Hematopoietic multipotent progenitor cell treated with erythropoietin and hydrocortisone succinate and interleukin-3 and kit ligand, for 17 days (in vitro differentiated cells): ENCODE results near the gene PRKCA.
"Not testable (repeated sequence)": the region's sequence is repeated elsewhere in the genome, so short reads cannot be mapped to it uniquely, and the experiment has no call there.

Experiments used
- DNase-seq: peaks from one replicate; pipeline ENCODE4 v3.0.0-alpha.2; 2015; ENCODE audit warnings: low spot score

PRKCA gene

GRCh38 chr17:66684731-66685130 lies 382.3 kb downstream of the PRKCA start:
- no peak for DNase-seq

- no peak for DNase-seq
These were observed 384.2 kb downstream of the PRKCA start for GRCh38 chr17:66686601-66687000.

GRCh38 chr17:66687570-66688284 lies 385.3 kb downstream of the PRKCA start:
- DNase-seq = no peak

- DNase-seq = no peak
These were observed 386.8 kb downstream of the PRKCA start for GRCh38 chr17:66689221-66689620.

GRCh38 chr17:66690166-66690565 lies 387.8 kb downstream of the PRKCA start:
- DNase-seq = no peak

- no peak for DNase-seq
These were observed 389.4 kb downstream of the PRKCA start for GRCh38 chr17:66691644-66692420.

- DNase-seq = no peak
These were observed 389.9 kb downstream of the PRKCA start for GRCh38 chr17:66692421-66692690.

- DNase-seq = no peak
These were observed 392.7 kb downstream of the PRKCA start for GRCh38 chr17:66695098-66695497.

- DNase-seq = no peak
These were observed 395.9 kb downstream of the PRKCA start for GRCh38 chr17:66698270-66698669.

- no peak for DNase-seq
These were observed 399.0 kb downstream of the PRKCA start for GRCh38 chr17:66701462-66701861.

GRCh38 chr17:66702106-66702936 lies 399.9 kb downstream of the PRKCA start:
- DNase-seq = no peak

- DNase-seq = no peak
These were observed 402.6 kb downstream of the PRKCA start for GRCh38 chr17:66704858-66705520.

- DNase-seq = no peak
These were observed 404.5 kb downstream of the PRKCA start for GRCh38 chr17:66706851-66707450.

- DNase-seq = no peak
These were observed 409.0 kb downstream of the PRKCA start for GRCh38 chr17:66711401-66711800.

- no peak for DNase-seq
These were observed 409.5 kb downstream of the PRKCA start for GRCh38 chr17:66711881-66712321.

- DNase-seq = no peak
These were observed 410.0 kb downstream of the PRKCA start for GRCh38 chr17:66712453-66712852.

- DNase-seq = not testable (repeated sequence)
These were observed 410.7 kb downstream of the PRKCA start for GRCh38 chr17:66713021-66713532.

GRCh38 chr17:66713533-66714042 lies 411.2 kb downstream of the PRKCA start:
- DNase-seq = no peak

- DNase-seq = no peak
These were observed 411.9 kb downstream of the PRKCA start for GRCh38 chr17:66714046-66715023.

- DNase-seq = no peak
These were observed 412.8 kb downstream of the PRKCA start for GRCh38 chr17:66715076-66715675.
